B cell (primary cell): ENCODE measurements around the gene CRMP1. TPM values are rescaled to one million over a fixed set of nuclear protein-coding genes. Genes with fewer than 3 reads are reported as not detected.

ENCODE experiments used
- ATAC-seq: fragments of 200-7000 bp; cut with Tn5 transposase; one replicate; pipeline ENCODE4 v1.10.0; 2021; ENCODE audit warnings: low read depth, mild to moderate bottlenecking, moderate number of reproducible peaks, moderate library complexity
- CTCF ChIA-PET: fragments of 350-600 bp; sonication (Branson Sonifier 250); formaldehyde crosslinking; loops from one replicate; lab custom pipeline; 2021; ENCODE audit warnings: antibody characterized with exemption, inconsistent platforms; lab: Charles Lee
- POLR2A ChIA-PET: fragments of 350-600 bp; sonication (Branson Sonifier 250); formaldehyde crosslinking; loops from one replicate; lab custom pipeline; 2021; ENCODE audit warnings: antibody characterized with exemption; lab: Charles Lee
- DNase-seq: peaks from one replicate; pipeline ENCODE4 v3.0.0; 2013
- H2AFZ ChIP-seq: 2 replicates; pipeline ENCODE4 v1.6.1; 2012; ENCODE audit warnings: mild to moderate bottlenecking, low read depth, low read length; ENCODE audit not compliant: insufficient read depth, poor library complexity, severe bottlenecking
- H3K27ac ChIP-seq, 2 donors: 1 replicate in 1 of 2; 2 replicates in 1 of 2; pipeline ENCODE4 v1.5.1; 2012 to 2013; ENCODE audit warnings: low read length in 2 of 2, mild to moderate bottlenecking in 2 of 2, moderate library complexity in 1 of 2
- H3K27me3 ChIP-seq, 4 experiments: fragments of 200-600 bp in 1 of 4; sonication (generic) in 1 of 4; replicated peaks in 1 of 4; 1 replicate in 2 of 4; 2 replicates in 2 of 4; pipeline versions ENCODE4 v1.6.1 to v1.7.0; 2013 to 2016; ENCODE audit warnings: low read length in 3 of 4, mild to moderate bottlenecking in 2 of 4, mixed read lengths in 1 of 4, moderate library complexity in 1 of 4; ENCODE audit not compliant: insufficient read depth in 4 of 4, control insufficient read depth in 3 of 4; ENCODE audit errors: control extremely low read depth in 1 of 4
- H3K36me3 ChIP-seq, 2 experiments: replicated peaks in 1 of 2; 1 replicate in 1 of 2; 2 replicates in 1 of 2; pipeline versions ENCODE4 v1.6.1 to v1.7.1; 2013; ENCODE audit warnings: low read length in 1 of 2; ENCODE audit not compliant: insufficient read depth in 2 of 2, control insufficient read depth in 1 of 2; ENCODE audit errors: control extremely low read depth in 1 of 2, extremely low read depth in 1 of 2
- H3K4me1 ChIP-seq, 2 donors: fragments of 200-600 bp in 1 of 2; sonication (generic) in 1 of 2; 1 replicate in 1 of 2; 2 replicates in 1 of 2; pipeline versions ENCODE4 v1.5.1 to v1.6.1; 2013 to 2017; ENCODE audit warnings: low read length in 2 of 2; ENCODE audit not compliant: control insufficient read depth in 2 of 2, insufficient read depth in 2 of 2
- H3K4me2 ChIP-seq: replicated peaks from 2 replicates; pipeline ENCODE3; 2012; ENCODE audit warnings: mild to moderate bottlenecking, low read depth, low read length; ENCODE audit not compliant: poor library complexity, severe bottlenecking
- H3K4me3 ChIP-seq, 5 experiments: fragments of 200-600 bp in 1 of 5; sonication (generic) in 1 of 5; 1 replicate in 3 of 5; 2 replicates in 2 of 5; pipeline versions ENCODE4 v1.5.1 to v1.7.0; 2011 to 2016; ENCODE audit warnings: low read length in 4 of 5, mild to moderate bottlenecking in 4 of 5, low read depth in 2 of 5, control low read depth in 1 of 5, moderate library complexity in 1 of 5; ENCODE audit not compliant: insufficient read depth in 1 of 5; ENCODE audit errors: control extremely low read depth in 1 of 5, extremely low read depth in 1 of 5
- H3K79me2 ChIP-seq: fragments of 200-600 bp; sonication (generic); one replicate; pipeline ENCODE4 v1.6.0; 2016; ENCODE audit warnings: low read length; ENCODE audit not compliant: control insufficient read depth, insufficient read depth
- H3K9ac ChIP-seq: fragments of 200-600 bp; sonication (generic); 2 replicates; pipeline ENCODE4 v1.6.1; 2017; ENCODE audit warnings: mild to moderate bottlenecking, low read length, moderate library complexity
- H3K9me3 ChIP-seq, 3 donors: one replicate each; pipeline versions ENCODE4 v1.6.1 to v1.7.1; 2013; ENCODE audit warnings: low read length in 2 of 3; ENCODE audit not compliant: control insufficient read depth in 2 of 3, insufficient read depth in 1 of 3; ENCODE audit errors: control extremely low read depth in 1 of 3
- H4K20me1 ChIP-seq: 2 replicates; pipeline ENCODE4 v1.6.0; 2012; ENCODE audit warnings: mild to moderate bottlenecking, low read length; ENCODE audit not compliant: insufficient read depth, control insufficient read depth, poor library complexity, severe bottlenecking
- H3K27ac Mint-ChIP-seq: one replicate; pipeline ENCODE4 v1.8.0; 2021; ENCODE audit warnings: mixed read lengths
- H3K27me3 Mint-ChIP-seq: one replicate; pipeline ENCODE4 v1.8.0; 2021; ENCODE audit warnings: mixed read lengths
- H3K4me1 Mint-ChIP-seq: one replicate; pipeline ENCODE4 v1.8.0; 2021; ENCODE audit warnings: mixed read lengths
- H3K4me3 Mint-ChIP-seq: one replicate; pipeline ENCODE4 v1.8.0; 2021; ENCODE audit warnings: mixed read lengths
- H3K9me3 Mint-ChIP-seq: one replicate; pipeline ENCODE4 v1.8.0; 2022; ENCODE audit warnings: mixed read lengths; ENCODE audit not compliant: insufficient read depth
- CTCF ChIP-seq: fragments of 200-600 bp; IDR thresholded peaks from one replicate; pipeline ENCODE4 v1.8.0; 2022; ENCODE audit warnings: antibody characterized with exemption, mild to moderate bottlenecking
- EZH2 ChIP-seq: IDR thresholded peaks from 2 replicates; pipeline ENCODE4 v1.6.1; 2012; ENCODE audit warnings: borderline replicate concordance, low read depth, mild to moderate bottlenecking, moderate library complexity, low read length; ENCODE audit not compliant: insufficient read depth, poor library complexity, severe bottlenecking
- WGBS: methylation state at CpG from one replicate; pipeline ENCODE4 v1.1.5; 2013; ENCODE audit warnings: missing lambda C conversion rate; ENCODE audit not compliant: insufficient coverage; 5-methylcytosine and 5-hydroxymethylcytosine counted together
- intact Hi-C: fragments of 100-400 bp; cut with micrococcal nuclease; formaldehyde crosslinking; loops from one replicate; pipeline ENCODE4 v1.10.0; 2022
- polyA plus RNA-seq: library from polyadenylated mRNA; depleted of rRNA; stranded (reverse); fragments of >200 nt; gene quantifications from 2 replicates; pipeline ENCODE4 v1.2.3, GENCODE V29; 2012
- total RNA-seq, 2 donors: library from RNA; stranded (reverse); fragments of 120-200 nt in 1 of 2; gene quantifications; 1 replicate in 1 of 2; 2 replicates in 1 of 2; pipeline versions ENCODE4 v1.2.3 to v1.2.4, GENCODE V29; 2013 to 2022

CRMP1 gene
- total and polyA plus RNA-seq, 2 donors (not counting 1 experiment from before 2014, with no cell fraction given): 0.13 TPM; not detected in 1

- DNase-seq (no peak), ATAC-seq (no peak)
- TF ChIP-seq CTCF (no peak), EZH2 (no peak)
These were observed 107.8 kb downstream of the CRMP1 start for GRCh38 chr4:5784960-5785611.

GRCh38 chr4:5784021-5784420 lies 108.9 kb downstream of the CRMP1 start:
- Histone ChIP-seq H2AFZ (no peak overlapping the region), H3K4me2 (no peak overlapping the region), H3K9ac (no peak overlapping the region), H3K4me1 (no peaks in the 10 kb centered on the region), H3K27ac (no peak overlapping the region), H3K36me3 (no peaks in the 10 kb centered on the region), H3K4me3 (no peak overlapping the region), H3K79me2 (no peaks in the 10 kb centered on the region), H3K9me3 (peaks cover 0 to 16% (median 5%) of the 10 kb centered on the region in 3 donors), H3K27me3 (no peaks in the 10 kb centered on the region), H4K20me1 (no peaks in the 10 kb centered on the region)
- intact Hi-C loops: no loop called here
- no peak for ATAC-seq
- Mint-ChIP-seq H3K9me3 (peaks cover 3% of the 10 kb centered on the region), H3K27me3 (no peaks in the 10 kb centered on the region), H3K4me1 (no peaks in the 10 kb centered on the region), H3K27ac (no peak overlapping the region), H3K4me3 (no peak overlapping the region)
- POLR2A ChIA-PET: no interaction called here
- CTCF ChIA-PET: interaction anchor here (0.6 kb wide), 1 partner anchor 882 kb away, joined by 3 read pairs; no protein-coding TSS in a partner anchor
- no peak for DNase-seq
- TF ChIP-seq EZH2 (no peak), CTCF (no peak)
- 86% methylated on average over 5 of the region's 6 CpGs for WGBS

More at GRCh38 chr4:5784960-5785611, 107.8 kb downstream of the CRMP1 start:
- POLR2A ChIA-PET: no interaction called here
- Mint-ChIP-seq H3K27ac (no peak overlapping the region), H3K9me3 (peaks cover 3% of the 10 kb centered on the region), H3K27me3 (no peaks in the 10 kb centered on the region), H3K4me3 (no peak overlapping the region), H3K4me1 (no peaks in the 10 kb centered on the region)
- CTCF ChIA-PET: no interaction called here
- Histone ChIP-seq H3K36me3 (no peaks in the 10 kb centered on the region), H3K4me1 (no peaks in the 10 kb centered on the region), H3K4me2 (no peak overlapping the region), H2AFZ (no peak overlapping the region), H4K20me1 (no peaks in the 10 kb centered on the region), H3K9me3 (peaks cover 0 to 16% (median 5%) of the 10 kb centered on the region in 3 donors), H3K4me3 (no peak overlapping the region), H3K27ac (no peak overlapping the region), H3K79me2 (no peaks in the 10 kb centered on the region), H3K27me3 (no peaks in the 10 kb centered on the region), H3K9ac (no peak overlapping the region)
- 93% methylated on average over 9 of the region's 9 CpGs for WGBS
- intact Hi-C loops: no loop called here
